ENCODE measurements around the gene PRKCD.

PRKCD gene

DNA sequence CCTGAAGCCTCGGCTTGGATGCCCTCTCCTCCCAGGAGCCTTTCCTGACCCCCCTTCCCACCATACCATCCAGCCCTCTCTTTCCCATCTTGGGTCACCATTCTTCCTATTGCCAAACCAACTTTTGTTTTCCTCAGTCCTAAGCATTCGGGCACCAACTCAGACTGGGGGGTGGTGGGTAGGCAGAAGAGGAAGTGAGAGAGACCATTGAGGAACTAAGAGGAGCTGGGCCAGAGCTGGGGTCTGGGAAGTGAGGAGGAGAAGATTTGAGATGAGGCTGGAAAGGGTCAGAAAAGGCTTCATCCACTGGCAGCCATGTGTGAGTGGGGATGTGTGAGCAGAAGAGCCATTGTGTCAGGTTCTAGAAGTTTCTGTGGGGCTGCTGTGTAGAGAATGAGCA lies 57.1 kb downstream of the PRKCD start:
- no peaks in the 10 kb centered on the region for H3K4me1 Mint-ChIP-seq (ENCODE audit: low read depth)
- no peak overlapping the region for H3K4me3 Mint-ChIP-seq
- peaks cover 6% of the 10 kb centered on the region for H3K36me3 Mint-ChIP-seq (ENCODE audit: low read depth)
- no peaks in the 10 kb centered on the region for H3K9me3 Mint-ChIP-seq
- no peaks in the 10 kb centered on the region for H3K27me3 Mint-ChIP-seq
- H3K27ac Mint-ChIP-seq, result no peak overlapping the region

DNA sequence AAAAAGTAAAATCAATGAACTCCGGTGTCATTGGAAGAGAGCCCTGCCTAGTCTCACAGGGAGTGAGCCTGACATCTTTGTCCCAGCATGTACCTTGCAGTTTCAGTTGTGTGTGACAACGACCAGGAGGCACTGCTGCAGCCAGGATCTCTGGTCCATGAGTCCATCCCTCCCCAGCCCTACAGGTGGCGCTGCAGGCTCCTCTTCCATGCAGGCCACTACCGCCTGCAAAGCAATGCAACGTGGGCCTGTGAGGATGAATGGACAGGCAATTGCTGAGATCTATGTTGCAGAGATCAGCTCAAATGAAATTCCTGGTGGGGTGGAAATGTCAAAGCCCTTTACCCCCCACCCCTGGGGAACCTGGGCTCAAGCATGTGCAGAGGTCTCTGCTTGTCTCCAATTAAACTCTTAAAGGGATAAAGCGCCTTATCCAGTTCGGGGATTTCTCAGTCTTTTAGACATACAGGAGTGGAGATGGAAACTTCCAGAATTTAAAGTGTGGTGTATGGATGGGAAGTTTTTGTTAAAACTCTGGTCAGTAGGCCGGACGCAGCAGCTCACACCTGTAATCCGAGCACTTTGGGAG lies 59.0 kb downstream of the PRKCD start:
- no peak overlapping the region for H3K4me3 Mint-ChIP-seq

DNA sequence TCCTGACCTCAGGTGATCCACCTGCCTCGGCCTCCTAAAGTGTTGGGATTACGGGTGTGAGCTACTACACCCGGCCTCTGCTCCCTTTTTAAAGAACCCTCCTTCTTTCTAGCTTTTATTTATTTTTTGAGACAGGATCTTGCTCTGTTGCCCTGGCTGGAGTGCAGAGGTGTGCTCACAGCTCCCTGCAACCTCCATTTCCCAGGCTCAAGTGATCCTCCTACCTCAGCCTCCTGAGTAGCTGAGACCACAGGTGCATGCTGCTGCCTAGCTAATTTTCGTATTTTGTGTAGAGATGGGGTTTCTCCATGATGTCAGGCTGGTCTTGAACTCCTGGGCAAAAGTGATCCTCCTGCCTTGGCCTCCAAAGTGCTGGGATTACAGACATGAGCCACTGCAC lies 60.3 kb downstream of the PRKCD start:
- no peak overlapping the region for H3K4me3 Mint-ChIP-seq
- no peak overlapping the region for H3K27ac Mint-ChIP-seq

More for the DNA sequence above, 59.0 kb downstream of the PRKCD start:
- peaks cover 9% of the 10 kb centered on the region for H3K36me3 Mint-ChIP-seq (ENCODE audit: low read depth)
- H3K27me3 Mint-ChIP-seq, result no peaks in the 10 kb centered on the region
- no peaks in the 10 kb centered on the region for H3K4me1 Mint-ChIP-seq (ENCODE audit: low read depth)
- H3K27ac Mint-ChIP-seq, result no peak overlapping the region
- H3K9me3 Mint-ChIP-seq, result no peaks in the 10 kb centered on the region

DNA sequence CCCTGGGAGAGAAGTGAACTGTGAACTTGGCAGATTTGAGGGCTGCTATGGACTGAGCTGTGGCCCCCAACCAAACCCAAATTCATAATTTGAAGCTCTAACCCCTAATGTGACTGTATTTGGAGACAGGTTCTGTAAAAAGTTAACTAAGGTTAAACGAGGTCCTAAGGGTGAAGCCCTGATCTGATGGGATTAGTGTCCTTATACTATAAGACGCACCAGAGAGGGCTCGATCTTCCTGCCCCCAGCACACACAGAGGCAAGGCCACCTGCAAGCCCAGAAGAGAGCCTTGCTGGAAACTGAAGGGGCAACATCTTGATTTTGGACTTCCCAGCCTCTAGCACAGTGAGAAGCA lies 60.8 kb downstream of the PRKCD start:
- Mint-ChIP-seq H3K4me3 (no peak overlapping the region), H3K36me3 (ENCODE audit: low read depth) (peaks cover 23% of the 10 kb centered on the region), H3K9me3 (no peaks in the 10 kb centered on the region), H3K27me3 (no peaks in the 10 kb centered on the region), H3K27ac (no peak overlapping the region), H3K4me1 (ENCODE audit: low read depth) (no peaks in the 10 kb centered on the region)

More for the DNA sequence above, 60.3 kb downstream of the PRKCD start:
- H3K9me3 Mint-ChIP-seq, result no peaks in the 10 kb centered on the region
- H3K27me3 Mint-ChIP-seq, result no peaks in the 10 kb centered on the region
- H3K36me3 Mint-ChIP-seq (ENCODE audit: low read depth), result peaks cover 23% of the 10 kb centered on the region
- no peaks in the 10 kb centered on the region for H3K4me1 Mint-ChIP-seq (ENCODE audit: low read depth)

DNA sequence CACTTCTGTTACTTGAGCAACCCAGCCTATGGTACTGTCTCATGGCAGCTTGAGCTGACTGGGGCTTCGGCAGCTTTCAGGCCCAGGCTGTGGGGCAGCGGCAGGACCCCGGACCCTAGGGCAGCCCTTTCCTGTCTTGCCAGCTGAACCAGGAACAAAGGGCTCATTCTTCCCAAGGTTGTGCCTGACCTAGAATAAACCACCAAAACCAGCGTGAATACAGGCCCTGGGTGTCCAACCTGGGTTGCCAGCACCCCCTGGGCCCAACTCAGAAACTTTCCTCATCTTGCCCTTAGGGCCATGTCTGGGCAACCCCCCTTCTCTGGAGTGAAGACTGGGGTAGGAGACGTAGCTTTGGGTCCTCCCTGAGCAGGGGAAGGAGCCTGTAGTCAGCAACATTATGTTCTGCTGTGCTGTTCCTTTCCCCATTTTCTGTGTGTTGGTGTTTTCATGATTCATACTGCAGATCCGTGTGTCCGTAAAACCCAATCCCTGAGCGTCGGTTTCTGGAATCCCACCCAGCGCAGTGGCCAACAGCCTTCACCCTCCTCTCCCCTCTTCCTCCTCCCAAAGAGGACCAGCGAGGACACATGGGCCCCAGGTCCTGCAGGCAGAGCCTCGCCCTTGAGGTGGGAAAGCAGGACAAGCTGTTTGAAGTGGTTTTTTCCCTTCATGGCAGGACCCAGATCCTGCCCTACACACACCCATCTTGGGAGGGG lies 61.3 kb downstream of the PRKCD start:
- H3K27ac Mint-ChIP-seq, result no peak overlapping the region
- H3K4me3 Mint-ChIP-seq, result no peak overlapping the region
- no peaks in the 10 kb centered on the region for H3K9me3 Mint-ChIP-seq
- no peaks in the 10 kb centered on the region for H3K4me1 Mint-ChIP-seq (ENCODE audit: low read depth)
- no peaks in the 10 kb centered on the region for H3K27me3 Mint-ChIP-seq
- H3K36me3 Mint-ChIP-seq (ENCODE audit: low read depth), result peaks cover 25% of the 10 kb centered on the region

DNA sequence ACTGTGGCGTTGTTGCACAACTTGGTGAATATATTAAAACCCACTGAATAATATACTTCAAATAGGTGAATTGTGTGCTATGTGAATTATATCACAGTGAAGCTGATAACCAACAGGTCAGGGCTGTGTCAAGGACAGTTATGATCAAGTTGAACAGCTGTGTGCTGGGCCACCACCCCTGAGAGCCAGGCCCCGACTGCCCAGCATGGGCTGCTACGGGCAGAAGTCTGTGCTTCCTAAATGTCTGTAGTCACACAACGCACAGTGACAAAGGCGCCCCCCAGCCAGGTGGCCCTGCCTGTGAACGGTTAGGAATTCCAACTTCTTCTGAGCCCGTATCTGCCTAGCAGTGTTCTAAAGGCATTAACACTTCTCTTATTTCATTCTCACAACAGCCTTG lies 62.0 kb downstream of the PRKCD start:
- Mint-ChIP-seq H3K4me3 (no peak overlapping the region), H3K4me1 (ENCODE audit: low read depth) (no peaks in the 10 kb centered on the region), H3K9me3 (no peaks in the 10 kb centered on the region), H3K27me3 (no peaks in the 10 kb centered on the region), H3K36me3 (ENCODE audit: low read depth) (peaks cover 31% of the 10 kb centered on the region), H3K27ac (no peak overlapping the region)

DNA sequence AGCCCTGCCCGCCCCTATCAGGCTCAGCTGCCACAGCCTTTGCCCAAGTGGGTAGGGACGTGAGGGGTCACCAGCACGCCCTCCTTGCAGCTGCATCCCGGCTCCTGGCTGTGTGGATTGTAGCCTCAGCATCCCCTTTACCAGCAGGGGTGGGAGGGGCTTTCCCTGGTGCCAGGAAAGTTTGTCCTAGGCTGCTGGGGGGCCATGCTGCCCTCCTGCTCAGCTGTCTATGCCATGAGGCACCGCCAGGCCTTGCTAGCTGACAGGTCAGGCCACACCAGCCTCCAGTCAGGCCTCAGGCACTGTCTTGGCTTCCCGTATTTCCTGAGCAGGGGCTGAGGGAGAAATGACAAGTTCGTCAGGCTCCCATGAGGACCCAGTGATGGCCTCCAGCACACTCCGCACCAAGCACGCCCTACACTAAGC lies 62.5 kb downstream of the PRKCD start:
- H3K4me1 Mint-ChIP-seq (ENCODE audit: low read depth), result no peaks in the 10 kb centered on the region
- no peaks in the 10 kb centered on the region for H3K27me3 Mint-ChIP-seq
- H3K36me3 Mint-ChIP-seq (ENCODE audit: low read depth), result peaks cover 34% of the 10 kb centered on the region
- H3K9me3 Mint-ChIP-seq, result no peaks in the 10 kb centered on the region
- H3K27ac Mint-ChIP-seq, result no peak overlapping the region
- no peak overlapping the region for H3K4me3 Mint-ChIP-seq

DNA sequence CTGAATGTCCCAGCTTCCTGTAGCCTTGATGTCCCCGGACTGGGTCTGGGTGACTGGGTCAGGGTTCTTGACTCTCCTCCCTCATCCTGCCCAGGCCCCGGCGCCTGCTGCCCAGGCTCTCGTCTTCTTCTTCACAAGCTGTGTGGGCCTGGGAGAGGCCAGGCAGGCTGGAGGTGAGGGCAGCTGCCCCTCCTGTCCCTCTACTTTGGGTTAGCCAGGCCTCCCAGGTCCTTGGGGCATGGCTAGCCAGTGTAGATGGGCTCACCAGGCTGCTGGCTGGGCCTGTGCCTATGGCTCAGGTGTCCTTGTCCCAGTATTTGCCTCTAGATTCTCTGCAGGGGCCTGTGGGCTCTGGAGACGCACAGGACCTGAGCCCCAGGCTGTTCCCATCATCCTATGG lies 63.0 kb downstream of the PRKCD start:
- H3K9me3 Mint-ChIP-seq, result no peaks in the 10 kb centered on the region
- no peaks in the 10 kb centered on the region for H3K27me3 Mint-ChIP-seq
- peaks cover 34% of the 10 kb centered on the region for H3K36me3 Mint-ChIP-seq (ENCODE audit: low read depth)
- H3K27ac Mint-ChIP-seq, result no peak overlapping the region
- H3K4me1 Mint-ChIP-seq (ENCODE audit: low read depth), result no peaks in the 10 kb centered on the region
- no peak overlapping the region for H3K4me3 Mint-ChIP-seq

DNA sequence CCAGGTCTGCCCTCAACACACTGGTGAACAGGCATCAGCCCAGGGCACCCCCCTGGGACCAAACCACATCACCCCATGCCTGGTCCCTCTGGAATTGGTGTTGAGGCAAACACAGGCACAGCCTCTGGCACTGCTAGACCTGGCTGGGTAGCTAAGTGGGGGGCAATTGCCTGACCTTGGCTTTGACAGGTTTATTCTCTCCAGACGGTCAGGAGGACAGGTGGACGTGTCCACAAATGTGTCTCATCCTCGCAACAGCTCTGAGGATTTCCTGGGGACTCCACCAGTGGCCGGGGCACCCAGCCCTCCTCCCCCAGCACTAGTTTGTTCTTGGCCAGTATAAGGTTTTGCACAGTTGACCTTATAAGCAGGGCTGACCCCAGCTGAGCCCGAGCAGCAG lies 63.5 kb downstream of the PRKCD start:
- Mint-ChIP-seq H3K27ac (peak overlapping the region; percentile 21), H3K4me1 (ENCODE audit: low read depth) (no peaks in the 10 kb centered on the region), H3K4me3 (no peak overlapping the region), H3K36me3 (ENCODE audit: low read depth) (peaks cover 34% of the 10 kb centered on the region), H3K27me3 (no peaks in the 10 kb centered on the region), H3K9me3 (no peaks in the 10 kb centered on the region)

DNA sequence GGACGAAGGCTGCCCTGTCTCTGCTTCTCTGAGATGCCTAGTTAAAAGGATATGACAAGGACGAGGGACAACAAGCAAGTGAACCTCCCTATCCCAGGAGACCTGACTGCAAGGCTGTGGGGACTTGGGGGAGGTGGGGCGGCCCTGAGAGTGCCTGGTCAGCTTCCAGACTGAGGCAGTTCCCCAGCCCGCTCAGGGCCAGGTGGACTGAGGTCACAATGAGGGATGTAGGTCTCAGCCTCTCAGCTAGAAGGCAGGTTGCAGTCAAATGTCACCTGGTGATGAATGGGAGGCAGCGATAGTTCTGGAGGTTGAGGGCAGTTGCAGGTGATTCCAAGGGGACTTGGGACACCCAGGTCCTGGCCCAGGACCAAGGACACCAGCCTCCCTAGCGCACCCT lies 64.2 kb downstream of the PRKCD start:
- H3K27me3 Mint-ChIP-seq, result no peaks in the 10 kb centered on the region
- H3K4me3 Mint-ChIP-seq, result no peak overlapping the region
- H3K36me3 Mint-ChIP-seq (ENCODE audit: low read depth), result peaks cover 34% of the 10 kb centered on the region
- H3K4me1 Mint-ChIP-seq (ENCODE audit: low read depth), result no peaks in the 10 kb centered on the region
- no peak overlapping the region for H3K27ac Mint-ChIP-seq
- H3K9me3 Mint-ChIP-seq, result no peaks in the 10 kb centered on the region

DNA sequence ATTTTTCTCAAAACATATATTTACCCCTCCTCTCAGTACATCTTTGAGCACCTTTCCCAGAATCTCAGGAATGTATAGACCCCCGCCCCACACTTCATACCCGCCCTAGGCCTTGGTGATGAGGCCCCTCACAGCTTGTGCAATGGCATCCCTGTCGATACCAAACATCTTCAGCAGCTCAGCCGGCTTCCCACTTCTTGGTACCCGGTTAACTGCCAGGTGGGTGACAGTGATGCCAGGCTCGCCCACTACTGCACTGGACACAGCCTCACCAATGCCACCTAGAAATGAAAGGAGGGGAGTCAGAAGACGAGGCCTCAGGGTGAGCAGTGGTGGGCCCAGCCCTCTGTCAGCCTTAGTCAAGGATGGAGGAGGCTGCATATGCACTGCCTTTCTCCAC lies 64.6 kb downstream of the PRKCD start:
- Mint-ChIP-seq H3K9me3 (no peaks in the 10 kb centered on the region), H3K27ac (no peak overlapping the region), H3K27me3 (no peaks in the 10 kb centered on the region), H3K4me1 (ENCODE audit: low read depth) (no peaks in the 10 kb centered on the region), H3K4me3 (no peak overlapping the region), H3K36me3 (ENCODE audit: low read depth) (peaks cover 37% of the 10 kb centered on the region)

DNA sequence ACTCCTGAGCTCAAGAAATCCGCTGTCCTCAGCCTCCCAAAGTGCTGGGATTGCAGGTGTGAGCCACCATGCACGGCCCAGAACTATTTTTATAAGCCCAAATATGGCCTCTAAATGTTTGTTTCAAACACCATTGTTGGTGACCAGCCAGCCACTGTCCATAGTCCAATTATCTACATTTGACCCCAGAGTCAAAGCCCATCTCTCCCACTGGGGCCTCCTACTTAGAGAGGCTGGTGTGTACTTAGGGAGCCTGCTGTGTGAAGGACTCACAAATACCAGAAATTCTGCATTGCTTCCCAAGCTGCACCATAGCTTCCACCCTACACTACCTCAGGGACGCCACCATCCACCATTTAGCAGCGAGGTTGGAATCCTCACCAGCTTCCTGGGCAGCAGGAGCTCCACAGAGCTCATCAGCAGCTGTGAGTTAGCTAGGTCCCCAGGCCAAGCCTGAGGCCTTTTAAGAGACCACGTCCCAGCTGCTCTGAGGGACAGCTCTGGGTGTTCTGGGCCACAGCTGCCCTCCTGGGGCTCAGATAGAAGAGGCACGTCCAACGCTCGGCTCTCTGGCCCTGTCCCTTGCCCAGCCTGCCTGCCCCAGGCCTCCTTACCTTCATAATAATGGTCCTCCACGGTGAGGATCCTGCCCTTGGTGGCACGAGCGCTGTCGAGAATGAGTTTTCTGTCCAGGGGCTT lies 65.3 kb downstream of the PRKCD start:
- no peaks in the 10 kb centered on the region for H3K4me1 Mint-ChIP-seq (ENCODE audit: low read depth)
- no peaks in the 10 kb centered on the region for H3K9me3 Mint-ChIP-seq
- H3K4me3 Mint-ChIP-seq, result no peak overlapping the region
- no peaks in the 10 kb centered on the region for H3K27me3 Mint-ChIP-seq
- peaks cover 40% of the 10 kb centered on the region for H3K36me3 Mint-ChIP-seq (ENCODE audit: low read depth)
- no peak overlapping the region for H3K27ac Mint-ChIP-seq

DNA sequence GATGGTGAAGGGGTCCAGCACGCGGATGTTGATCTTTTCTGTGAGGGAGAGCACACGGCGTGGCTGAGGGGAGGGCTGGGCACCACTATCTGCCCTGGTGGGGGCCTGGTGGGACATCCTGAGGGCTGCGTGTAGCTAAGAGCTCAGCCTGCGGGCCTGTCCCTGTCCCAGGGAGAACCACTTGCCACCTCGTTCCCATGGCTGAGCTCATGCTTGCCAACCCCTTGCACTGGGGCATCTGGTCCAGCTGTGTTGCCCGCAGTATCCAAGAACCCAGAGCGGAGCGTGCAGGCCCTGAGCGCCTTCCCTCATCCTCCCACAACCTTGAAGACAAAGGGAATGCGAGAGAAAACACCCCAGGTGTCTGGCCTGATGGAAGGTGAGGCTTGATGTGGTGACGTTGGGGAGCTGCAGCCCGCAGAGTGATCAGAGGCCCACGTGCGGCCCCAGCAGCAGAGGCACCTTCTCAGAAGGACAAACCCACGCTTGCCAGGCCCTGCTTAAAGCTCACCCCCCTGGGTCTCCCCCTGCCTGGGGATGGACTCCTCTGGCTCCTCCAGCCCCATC lies 65.9 kb downstream of the PRKCD start:
- Mint-ChIP-seq H3K27ac (no peak overlapping the region), H3K27me3 (no peaks in the 10 kb centered on the region), H3K4me3 (no peak overlapping the region), H3K9me3 (no peaks in the 10 kb centered on the region), H3K4me1 (ENCODE audit: low read depth) (no peaks in the 10 kb centered on the region), H3K36me3 (ENCODE audit: low read depth) (peaks cover 42% of the 10 kb centered on the region)

DNA sequence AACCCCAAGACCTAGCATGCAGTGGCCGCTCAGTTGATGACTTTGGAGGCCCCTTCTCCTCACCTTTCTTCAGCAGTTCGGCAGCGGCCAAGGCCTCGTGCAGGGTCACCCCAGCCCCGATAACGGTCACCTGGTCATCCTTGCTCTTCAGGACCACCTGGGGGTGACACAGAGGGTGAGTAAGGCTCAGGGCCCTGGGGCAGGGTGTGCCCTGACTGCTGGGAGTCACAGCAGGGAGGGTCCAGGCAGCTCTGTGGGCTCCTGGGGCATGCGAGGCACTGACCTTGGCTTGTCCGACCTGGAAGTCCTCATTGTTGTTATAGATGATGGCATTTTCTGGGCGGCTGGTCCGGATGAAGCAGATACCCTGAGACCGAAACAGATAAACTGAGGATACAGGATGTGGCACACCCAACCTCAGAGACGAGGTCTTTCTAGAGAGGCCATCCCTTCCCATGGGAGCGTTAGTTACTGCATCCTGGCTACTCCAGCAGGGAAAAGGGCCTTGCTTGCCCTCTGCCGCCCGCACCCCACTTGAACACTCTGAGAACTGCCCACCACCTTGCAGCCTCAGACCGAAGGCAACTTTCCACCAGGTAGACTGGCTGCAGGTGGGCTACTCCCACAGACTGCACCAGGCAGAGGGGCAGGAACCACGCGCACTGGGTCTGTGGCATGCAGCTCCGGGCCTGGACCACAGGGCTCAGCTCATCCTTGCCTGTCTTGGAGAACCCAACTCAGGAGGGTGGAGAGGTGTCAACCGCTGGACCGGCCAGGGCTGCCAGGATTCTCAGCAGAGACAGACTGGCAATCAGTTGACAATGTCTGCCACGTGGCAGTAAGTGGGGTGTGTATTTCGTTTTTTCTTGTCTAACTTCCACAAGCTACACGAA lies 67.2 kb downstream of the PRKCD start:
- H3K4me1 Mint-ChIP-seq (ENCODE audit: low read depth), result no peaks in the 10 kb centered on the region
- H3K9me3 Mint-ChIP-seq, result no peaks in the 10 kb centered on the region
- peaks cover 41% of the 10 kb centered on the region for H3K36me3 Mint-ChIP-seq (ENCODE audit: low read depth)
- no peak overlapping the region for H3K27ac Mint-ChIP-seq
- H3K27me3 Mint-ChIP-seq, result no peaks in the 10 kb centered on the region
- H3K4me3 Mint-ChIP-seq, result no peak overlapping the region
